ENCODE data around the gene USP47. TPM values are rescaled to one million over a fixed set of nuclear protein-coding genes. Genes with fewer than 3 reads are reported as not detected.

USP47 gene
- total RNA-seq, 1 experiment from 2014 or later, result 50.4 TPM

GRCh38 chr11:11816511-11817314, 25.1 kb upstream of the USP47 start:
- ChIA-PET POLR2A (no interaction called here), CTCF (no interaction called here)
- H3K27ac Mint-ChIP-seq (ENCODE audit: unreplicated experiment), result no peak overlapping the region
- Histone ChIP-seq H3K4me3 (ENCODE audit: low read depth, low read length) (no peak overlapping the region), H3K4me1 (peaks cover 25% of the 10 kb centered on the region), H3K36me3 (ENCODE audit: control insufficient read depth, insufficient read depth, low read length) (no peaks in the 10 kb centered on the region), H3K9me3 (0 out of 2 replicates have a peak, but pooled peaks cover 7% of the 10 kb centered on the region), H3K27me3 (replicated peaks; ENCODE audit: control insufficient read depth, insufficient read depth, low read length) (no peaks in the 10 kb centered on the region)
- no peaks in the 10 kb centered on the region for H3K36me3 Mint-ChIP-seq (ENCODE audit: insufficient read depth, unreplicated experiment)
- peaks cover 19% of the 10 kb centered on the region for H3K4me1 Mint-ChIP-seq (ENCODE audit: low read depth, unreplicated experiment)
- DNase-seq, result no peak
- intact Hi-C loops (cut with micrococcal nuclease; ENCODE audit: unreplicated experiment), result no loop called here
- TF ChIP-seq, protein P1, sequence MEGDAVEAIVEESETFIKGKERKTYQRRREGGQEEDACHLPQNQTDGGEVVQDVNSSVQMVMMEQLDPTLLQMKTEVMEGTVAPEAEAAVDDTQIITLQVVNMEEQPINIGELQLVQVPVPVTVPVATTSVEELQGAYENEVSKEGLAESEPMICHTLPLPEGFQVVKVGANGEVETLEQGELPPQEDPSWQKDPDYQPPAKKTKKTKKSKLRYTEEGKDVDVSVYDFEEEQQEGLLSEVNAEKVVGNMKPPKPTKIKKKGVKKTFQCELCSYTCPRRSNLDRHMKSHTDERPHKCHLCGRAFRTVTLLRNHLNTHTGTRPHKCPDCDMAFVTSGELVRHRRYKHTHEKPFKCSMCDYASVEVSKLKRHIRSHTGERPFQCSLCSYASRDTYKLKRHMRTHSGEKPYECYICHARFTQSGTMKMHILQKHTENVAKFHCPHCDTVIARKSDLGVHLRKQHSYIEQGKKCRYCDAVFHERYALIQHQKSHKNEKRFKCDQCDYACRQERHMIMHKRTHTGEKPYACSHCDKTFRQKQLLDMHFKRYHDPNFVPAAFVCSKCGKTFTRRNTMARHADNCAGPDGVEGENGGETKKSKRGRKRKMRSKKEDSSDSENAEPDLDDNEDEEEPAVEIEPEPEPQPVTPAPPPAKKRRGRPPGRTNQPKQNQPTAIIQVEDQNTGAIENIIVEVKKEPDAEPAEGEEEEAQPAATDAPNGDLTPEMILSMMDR (IDR thresholded peaks at IDR 0.05; ENCODE audit: insufficient read depth in 1 of 2, low read depth in 1 of 2, low read length in 1 of 2, severe bottlenecking in 1 of 2, unreplicated experiment in 1 of 2), result no peak
- BruUV-seq (replicated peaks), result no TSS peak
- H3K4me3 Mint-ChIP-seq (ENCODE audit: unreplicated experiment), result no peak overlapping the region
- no peaks in the 10 kb centered on the region for H3K27me3 Mint-ChIP-seq (ENCODE audit: insufficient read depth, unreplicated experiment)
- H3K9me3 Mint-ChIP-seq (ENCODE audit: unreplicated experiment), result peaks cover 11% of the 10 kb centered on the region

DNA sequence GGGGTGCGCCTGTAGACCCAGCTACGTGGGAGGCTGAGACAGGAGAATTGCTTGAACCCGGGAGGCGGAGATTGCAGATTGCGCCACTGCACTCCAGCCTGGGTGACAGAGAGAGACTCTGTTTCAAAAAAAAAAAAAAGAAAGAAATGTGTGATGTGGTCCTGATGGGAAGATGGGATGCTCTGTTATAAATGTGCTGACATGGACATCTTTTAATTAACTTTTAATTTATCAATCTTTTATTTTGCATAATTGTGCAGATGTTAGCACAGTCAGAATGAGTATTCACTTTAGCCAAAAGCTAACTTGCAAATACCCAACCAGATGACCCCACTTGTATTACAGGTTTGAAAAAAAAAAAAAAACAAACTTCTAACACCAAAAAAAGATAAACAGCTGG, 23.8 kb upstream of the USP47 start:
- Mint-ChIP-seq H3K4me3 (ENCODE audit: unreplicated experiment) (no peak overlapping the region), H3K27ac (ENCODE audit: unreplicated experiment) (no peak overlapping the region), H3K4me1 (ENCODE audit: low read depth, unreplicated experiment) (peaks cover 12% of the 10 kb centered on the region), H3K27me3 (ENCODE audit: insufficient read depth, unreplicated experiment) (no peaks in the 10 kb centered on the region), H3K36me3 (ENCODE audit: insufficient read depth, unreplicated experiment) (no peaks in the 10 kb centered on the region), H3K9me3 (ENCODE audit: unreplicated experiment) (peaks cover under 1% of the 10 kb centered on the region)
- TF ChIP-seq, protein P1 (IDR thresholded peaks at IDR 0.05; ENCODE audit: insufficient read depth in 1 of 2, low read depth in 1 of 2, low read length in 1 of 2, severe bottlenecking in 1 of 2, unreplicated experiment in 1 of 2), result no peak
- Histone ChIP-seq H3K27me3 (replicated peaks; ENCODE audit: control insufficient read depth, insufficient read depth, low read length) (no peaks in the 10 kb centered on the region), H3K4me1 (peaks cover 23% of the 10 kb centered on the region), H3K9me3 (0 out of 2 replicates have a peak, but pooled peaks cover 7% of the 10 kb centered on the region), H3K4me3 (ENCODE audit: low read depth, low read length) (no peak overlapping the region), H3K36me3 (ENCODE audit: control insufficient read depth, insufficient read depth, low read length) (no peaks in the 10 kb centered on the region)
- ChIA-PET POLR2A (no interaction called here), CTCF (no interaction called here)
- intact Hi-C loops (cut with micrococcal nuclease; ENCODE audit: unreplicated experiment), result no loop called here
- no TSS peak for BruUV-seq (replicated peaks)
- no peak for DNase-seq

DNA sequence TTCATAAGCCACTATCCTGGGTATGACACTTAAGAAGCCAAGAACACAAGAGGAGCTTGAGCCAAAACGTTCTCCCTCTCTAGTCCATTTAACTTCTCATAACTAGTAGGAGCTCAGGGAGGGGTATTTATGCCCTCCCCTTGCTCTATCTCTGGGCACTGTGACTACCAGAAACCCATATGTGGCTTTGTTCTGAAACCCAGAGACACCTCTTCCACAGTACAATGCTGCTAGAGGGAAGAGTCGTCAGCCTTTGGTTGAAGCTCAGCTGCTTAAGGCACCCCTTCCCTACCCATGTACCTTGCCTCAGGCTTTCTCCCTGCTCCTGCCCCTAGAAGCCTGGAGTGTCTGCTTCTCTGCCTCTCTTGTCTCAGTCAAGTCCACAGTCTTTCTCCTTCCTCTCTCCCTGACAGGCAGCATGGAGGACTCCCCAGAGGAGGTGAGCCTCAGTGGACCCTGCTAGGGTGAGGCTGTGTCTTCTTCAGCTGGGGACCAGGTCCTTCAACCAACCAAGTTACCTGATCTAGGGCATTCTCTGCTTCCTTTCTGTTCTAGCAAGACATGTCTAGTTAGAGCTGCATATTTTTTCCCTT, 23.1 kb upstream of the USP47 start:
- Histone ChIP-seq H3K27me3 (replicated peaks; ENCODE audit: control insufficient read depth, insufficient read depth, low read length) (no peaks in the 10 kb centered on the region), H3K9me3 (0 out of 2 replicates have a peak, but pooled peaks cover 7% of the 10 kb centered on the region), H3K36me3 (ENCODE audit: control insufficient read depth, insufficient read depth, low read length) (no peaks in the 10 kb centered on the region), H3K4me1 (peaks cover 16% of the 10 kb centered on the region), H3K4me3 (ENCODE audit: low read depth, low read length) (no peak overlapping the region)
- DNase-seq, result no peak
- CTCF ChIA-PET, result interaction anchor here (1.2 kb wide), 1 partner anchor 22 kb away, joined by 3 read pairs; no protein-coding TSS in a partner anchor
- peaks cover 4% of the 10 kb centered on the region for H3K9me3 Mint-ChIP-seq (ENCODE audit: unreplicated experiment)
- TF ChIP-seq, protein P1 (IDR thresholded peaks at IDR 0.05; ENCODE audit: insufficient read depth in 1 of 2, low read depth in 1 of 2, low read length in 1 of 2, severe bottlenecking in 1 of 2, unreplicated experiment in 1 of 2), result no peak
- no TSS peak for BruUV-seq (replicated peaks)
- H3K4me3 Mint-ChIP-seq (ENCODE audit: unreplicated experiment), result no peak overlapping the region
- H3K4me1 Mint-ChIP-seq (ENCODE audit: low read depth, unreplicated experiment), result peaks cover 7% of the 10 kb centered on the region
- no peak overlapping the region for H3K27ac Mint-ChIP-seq (ENCODE audit: unreplicated experiment)
- no peaks in the 10 kb centered on the region for H3K27me3 Mint-ChIP-seq (ENCODE audit: insufficient read depth, unreplicated experiment)
- intact Hi-C loops (cut with micrococcal nuclease; ENCODE audit: unreplicated experiment), result no loop called here
- POLR2A ChIA-PET, result no interaction called here
- no peaks in the 10 kb centered on the region for H3K36me3 Mint-ChIP-seq (ENCODE audit: insufficient read depth, unreplicated experiment)
